ENCODE results near the gene DAB1.

Gene DAB1

DNA sequence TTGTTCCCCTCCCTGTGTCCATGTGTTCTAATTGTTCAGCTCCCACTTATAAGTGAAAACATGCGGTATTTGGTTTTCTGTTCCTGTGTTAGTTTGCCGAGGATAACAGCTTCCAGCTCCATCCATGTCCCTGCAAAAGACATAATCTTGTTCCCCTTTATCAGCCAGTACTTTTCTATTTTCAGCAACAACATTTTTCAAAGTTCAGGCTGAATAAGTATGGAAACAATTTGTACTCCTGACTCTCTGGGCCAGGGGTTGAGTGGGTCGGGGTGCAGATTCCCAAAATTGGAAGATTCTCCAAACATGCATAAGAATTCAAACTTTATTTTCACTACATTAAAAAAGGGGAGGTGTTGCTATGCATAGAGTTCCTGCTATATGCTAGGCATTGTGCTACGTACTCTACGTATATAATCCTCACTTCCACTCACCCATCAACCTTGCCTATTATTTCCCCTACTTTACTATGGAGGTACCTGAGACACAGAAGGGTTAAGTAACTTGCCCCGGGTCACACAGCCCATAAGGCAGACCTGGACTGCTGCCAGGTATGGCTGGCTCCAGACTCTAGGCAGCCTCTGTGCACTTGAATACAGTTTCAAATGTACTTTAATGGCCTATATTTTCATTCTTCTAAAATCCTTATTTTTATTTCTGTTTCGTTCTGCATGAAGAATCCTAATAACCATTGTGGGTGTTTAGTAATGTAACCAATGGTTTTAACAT is 341.0 kb downstream of the DAB1 start:
- DNase-seq (ENCODE audit: low read depth, low spot score) = no peak

- no peak for DNase-seq (ENCODE audit: low read depth, low spot score)
Measured at GRCh38 chr1:57079454-57080157, 344.3 kb downstream of the DAB1 start.

- no peak for DNase-seq (ENCODE audit: low read depth, low spot score)
Measured at GRCh38 chr1:57072401-57073110, 351.3 kb downstream of the DAB1 start.

- DNase-seq (ENCODE audit: low read depth, low spot score) = no peak
Measured at GRCh38 chr1:57067863-57068262, 356.0 kb downstream of the DAB1 start.

DNA sequence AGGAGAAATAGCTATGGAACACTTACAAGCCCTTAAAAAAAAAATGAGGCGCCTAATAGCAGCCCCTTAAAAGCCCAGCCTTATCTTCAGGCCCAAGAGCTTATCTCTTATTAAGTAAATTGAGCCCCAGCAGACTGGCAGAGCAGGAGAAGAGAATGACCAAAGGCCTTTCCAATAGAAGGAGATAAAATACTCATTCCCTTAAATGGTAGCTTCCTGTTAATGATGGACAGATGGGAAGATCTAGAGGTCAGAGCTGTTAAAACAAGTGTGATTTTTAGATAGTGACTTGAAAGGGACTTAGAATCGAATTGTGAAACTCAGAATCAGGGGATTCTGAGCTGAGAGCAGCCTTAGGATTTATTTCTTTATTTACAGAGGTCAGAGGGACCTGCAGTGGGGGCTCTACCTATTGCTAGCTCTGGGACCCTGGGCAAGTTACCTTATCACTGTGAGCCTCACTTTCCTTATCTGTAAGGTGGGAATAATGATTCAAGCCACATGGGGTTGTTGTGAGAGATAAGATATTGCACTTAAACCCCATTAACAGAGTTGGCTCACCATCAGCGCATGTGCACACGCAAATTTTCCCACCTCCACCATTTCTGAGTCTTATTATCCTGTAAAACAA is 356.8 kb downstream of the DAB1 start:
- no peak for DNase-seq (ENCODE audit: low read depth, low spot score)

GRCh38 chr1:57065442-57065841 is 358.4 kb downstream of the DAB1 start:
- no peak for DNase-seq (ENCODE audit: low read depth, low spot score)

DNA sequence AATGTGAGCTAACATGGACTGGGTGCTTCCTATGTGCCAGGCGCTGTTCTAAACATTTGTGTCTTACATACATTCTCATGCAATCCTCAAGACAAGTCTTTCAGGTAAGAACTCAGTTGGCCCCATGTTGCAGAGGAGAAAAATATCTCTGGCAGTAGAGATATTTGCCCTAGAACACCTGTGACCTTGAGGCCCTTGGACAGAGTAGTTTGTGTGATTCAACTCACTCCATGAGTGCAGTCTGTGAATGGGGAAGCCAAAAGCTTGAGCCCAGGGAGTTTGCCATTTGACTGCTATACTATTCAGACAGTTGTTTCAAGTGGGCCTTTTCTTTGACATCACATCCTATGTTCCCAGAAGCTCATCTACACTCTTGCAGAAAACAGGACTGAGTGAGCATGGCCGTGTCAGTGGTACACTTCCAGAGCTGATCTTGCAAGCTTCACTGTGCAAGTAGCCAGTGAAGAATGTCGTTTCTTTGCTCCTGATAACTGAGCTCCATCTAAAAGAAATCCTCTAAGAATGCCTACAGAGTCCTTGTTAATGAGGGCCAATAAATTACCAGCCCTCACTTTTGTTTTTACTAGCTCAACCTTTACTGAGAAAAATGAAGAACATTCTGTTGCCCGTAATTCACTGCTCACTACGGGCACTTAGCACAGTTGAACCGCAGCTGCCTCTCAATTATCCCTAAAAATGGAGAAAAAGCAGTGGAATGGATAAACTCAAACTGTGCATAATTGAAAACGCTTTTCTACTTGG is 359.3 kb downstream of the DAB1 start:
- no peak for DNase-seq (ENCODE audit: low read depth, low spot score)

- DNase-seq (ENCODE audit: low read depth, low spot score) = no peak
Measured at GRCh38 chr1:57063406-57064125, 360.3 kb downstream of the DAB1 start.

- no peak for DNase-seq (ENCODE audit: low read depth, low spot score)
Measured at GRCh38 chr1:57061369-57061768, 362.5 kb downstream of the DAB1 start.

- no peak for DNase-seq (ENCODE audit: low read depth, low spot score)
Measured at GRCh38 chr1:57060451-57060850, 363.4 kb downstream of the DAB1 start.

- DNase-seq (ENCODE audit: low read depth, low spot score) = no peak
Measured at GRCh38 chr1:57058652-57059501, 365.0 kb downstream of the DAB1 start.

- DNase-seq (ENCODE audit: low read depth, low spot score) = no peak
Measured at GRCh38 chr1:57048856-57049255, 375.0 kb downstream of the DAB1 start.

- no peak for DNase-seq (ENCODE audit: low read depth, low spot score)
Measured at GRCh38 chr1:57046462-57046861, 377.4 kb downstream of the DAB1 start.

GRCh38 chr1:57041901-57042300 is 382.0 kb downstream of the DAB1 start:
- no peak for DNase-seq (ENCODE audit: low read depth, low spot score)

- no peak for DNase-seq (ENCODE audit: low read depth, low spot score)
Measured at GRCh38 chr1:57040811-57041210, 383.0 kb downstream of the DAB1 start.

DNA sequence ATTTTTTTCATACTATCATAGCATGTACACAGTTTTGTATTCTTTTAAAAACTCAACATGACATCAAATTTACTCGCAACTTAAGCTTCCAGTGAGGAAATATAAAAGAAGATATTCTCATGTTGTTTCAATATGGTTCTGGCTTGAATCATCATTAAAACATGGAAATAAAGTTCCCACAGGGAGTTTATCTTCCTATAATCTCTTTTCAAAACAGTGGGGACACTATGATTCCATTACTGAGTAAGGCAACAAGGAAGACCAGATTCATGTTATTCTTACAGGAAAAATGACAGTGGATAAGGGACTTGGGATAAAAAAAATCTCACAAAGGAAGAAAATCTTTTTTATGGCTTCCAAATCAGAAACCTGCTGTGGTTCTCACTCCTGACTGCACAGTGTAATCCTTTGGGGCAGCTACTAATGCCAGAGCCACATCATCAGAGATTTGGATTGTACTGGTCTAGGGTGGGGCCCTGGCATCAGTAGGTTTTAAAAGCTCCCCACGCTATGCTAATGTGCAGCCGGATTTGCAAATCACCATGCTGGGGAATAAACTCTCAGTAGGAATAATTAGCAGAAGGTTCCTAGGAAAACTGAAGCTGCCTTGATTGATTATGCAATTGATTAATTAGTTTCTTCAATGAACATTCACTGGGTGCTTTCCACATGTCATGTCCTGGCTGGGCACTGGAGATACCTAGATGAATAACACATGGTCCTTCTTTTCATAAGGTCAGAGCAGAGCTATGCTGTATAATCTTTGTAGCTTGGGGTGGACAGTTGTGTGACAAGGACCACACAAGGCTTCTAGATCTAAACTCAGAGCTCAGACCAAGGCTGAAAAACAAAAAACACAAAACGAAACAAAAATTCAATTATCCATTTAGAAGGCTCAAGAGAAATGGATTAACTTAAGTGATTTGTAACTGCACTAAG is 386.9 kb downstream of the DAB1 start:
- DNase-seq (ENCODE audit: low read depth, low spot score) = no peak

GRCh38 chr1:57034713-57035112 is 389.1 kb downstream of the DAB1 start:
- no peak for DNase-seq (ENCODE audit: low read depth, low spot score)

DNA sequence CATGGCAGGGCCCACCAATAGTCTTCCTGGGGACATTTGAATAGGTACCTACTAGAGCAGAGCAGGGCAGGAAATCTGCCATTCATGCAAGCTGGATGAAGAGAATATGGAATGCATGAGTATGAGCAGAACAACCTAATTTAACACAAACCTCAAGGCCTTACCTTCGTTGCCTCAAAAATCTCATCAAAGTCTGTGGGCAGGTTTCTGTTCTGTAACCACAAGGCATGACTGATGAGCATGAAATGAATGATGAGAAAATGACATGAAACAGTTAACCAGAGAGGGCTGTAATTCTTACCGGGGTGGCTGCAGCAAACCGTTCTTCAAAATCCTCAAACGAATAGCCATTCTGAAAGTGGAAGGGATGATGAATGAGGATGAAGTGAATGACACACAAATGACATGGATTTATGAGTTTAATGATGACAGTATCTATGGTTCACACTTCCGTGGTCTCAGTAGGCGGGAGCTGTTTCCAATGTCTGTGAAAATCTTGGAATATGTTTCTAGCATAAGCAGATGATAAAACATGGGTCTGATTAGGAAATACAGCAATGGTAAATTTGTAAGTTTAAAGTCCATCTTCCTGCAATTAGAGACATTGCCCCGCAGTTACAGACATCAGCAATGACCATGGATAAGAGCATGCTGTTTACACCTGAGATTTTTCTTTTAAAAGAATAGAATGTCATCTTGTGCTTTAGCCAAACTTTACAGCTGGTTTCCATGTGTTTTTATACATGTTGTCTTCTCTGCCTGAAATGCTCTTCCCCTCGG is 390.4 kb downstream of the DAB1 start:
- DNase-seq (ENCODE audit: low read depth, low spot score) = no peak
